ENCODE results near the gene WIPF2. TPM values are rescaled to one million over a fixed set of nuclear protein-coding genes. Genes with fewer than 3 reads are reported as not detected.

Gene WIPF2
- total and polyA plus RNA-seq, 2 donors from 2014 or later = 9.9 to 36.4 TPM

DNA sequence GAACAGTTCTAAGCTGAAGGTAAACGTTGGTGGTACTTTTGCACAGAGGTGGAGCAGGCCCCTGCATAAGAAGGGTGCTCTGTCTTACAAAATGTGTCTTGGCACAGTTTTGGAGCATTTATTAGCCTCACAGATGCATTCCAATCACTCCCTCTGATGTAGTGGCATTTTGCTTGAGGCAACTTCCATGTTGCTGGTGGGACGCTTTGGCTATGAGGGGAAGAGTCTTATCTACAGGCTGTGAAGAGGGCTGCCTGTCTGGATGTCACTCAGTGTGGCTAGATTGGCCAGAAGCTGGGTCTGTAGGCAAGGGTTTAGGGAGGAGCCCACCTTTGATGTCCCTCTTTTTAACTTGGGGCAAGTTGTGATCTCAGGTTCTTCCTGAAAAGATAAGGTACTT lies 87.3 kb downstream of the WIPF2 start:
- no peak for FAIRE-seq
- DNase-seq = no peak
- intact Hi-C loops (cut with DNase I) = loop anchor here (5.0 kb wide), 1 partner anchor 46 kb away; no protein-coding TSS in a partner anchor
- H3K4me1 ChIP-seq (ENCODE audit: control insufficient read depth in 2 of 3, insufficient read depth in 2 of 3, low read depth in 1 of 3, low read length in 3 of 3) = peaks cover 12 to 57% (median 52%) of the 10 kb centered on the region in 3 donors
- H3K4me3 ChIP-seq (ENCODE audit: low read length in 3 of 3) = no peak overlapping the region
- peak overlapping the region in 2 of 3 donors; percentile 21 to 37 for H3K9ac ChIP-seq (ENCODE audit: low read length in 3 of 3)
- TF ChIP-seq, protein P1, sequence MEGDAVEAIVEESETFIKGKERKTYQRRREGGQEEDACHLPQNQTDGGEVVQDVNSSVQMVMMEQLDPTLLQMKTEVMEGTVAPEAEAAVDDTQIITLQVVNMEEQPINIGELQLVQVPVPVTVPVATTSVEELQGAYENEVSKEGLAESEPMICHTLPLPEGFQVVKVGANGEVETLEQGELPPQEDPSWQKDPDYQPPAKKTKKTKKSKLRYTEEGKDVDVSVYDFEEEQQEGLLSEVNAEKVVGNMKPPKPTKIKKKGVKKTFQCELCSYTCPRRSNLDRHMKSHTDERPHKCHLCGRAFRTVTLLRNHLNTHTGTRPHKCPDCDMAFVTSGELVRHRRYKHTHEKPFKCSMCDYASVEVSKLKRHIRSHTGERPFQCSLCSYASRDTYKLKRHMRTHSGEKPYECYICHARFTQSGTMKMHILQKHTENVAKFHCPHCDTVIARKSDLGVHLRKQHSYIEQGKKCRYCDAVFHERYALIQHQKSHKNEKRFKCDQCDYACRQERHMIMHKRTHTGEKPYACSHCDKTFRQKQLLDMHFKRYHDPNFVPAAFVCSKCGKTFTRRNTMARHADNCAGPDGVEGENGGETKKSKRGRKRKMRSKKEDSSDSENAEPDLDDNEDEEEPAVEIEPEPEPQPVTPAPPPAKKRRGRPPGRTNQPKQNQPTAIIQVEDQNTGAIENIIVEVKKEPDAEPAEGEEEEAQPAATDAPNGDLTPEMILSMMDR (IDR thresholded peaks at IDR 0.05; ENCODE audit: borderline replicate concordance, extremely low read depth, insufficient read depth) = no peak
- H3K36me3 ChIP-seq (ENCODE audit: control insufficient read depth in 2 of 3, insufficient read depth in 3 of 3, low read length in 3 of 3) = peaks cover 0 to 3% (median 0%) of the 10 kb centered on the region in 3 donors
- no peaks in the 10 kb centered on the region for H3K27me3 ChIP-seq (ENCODE audit: control insufficient read depth, insufficient read depth, low read length)
- no peaks in the 10 kb centered on the region for H3K9me3 ChIP-seq (ENCODE audit: control insufficient read depth in 2 of 3, insufficient read depth in 1 of 3, low read length in 3 of 3)
- peak overlapping the region; percentile 58 to 66 for H3K27ac ChIP-seq (ENCODE audit: low read depth in 2 of 2, low read length in 2 of 2)

DNA sequence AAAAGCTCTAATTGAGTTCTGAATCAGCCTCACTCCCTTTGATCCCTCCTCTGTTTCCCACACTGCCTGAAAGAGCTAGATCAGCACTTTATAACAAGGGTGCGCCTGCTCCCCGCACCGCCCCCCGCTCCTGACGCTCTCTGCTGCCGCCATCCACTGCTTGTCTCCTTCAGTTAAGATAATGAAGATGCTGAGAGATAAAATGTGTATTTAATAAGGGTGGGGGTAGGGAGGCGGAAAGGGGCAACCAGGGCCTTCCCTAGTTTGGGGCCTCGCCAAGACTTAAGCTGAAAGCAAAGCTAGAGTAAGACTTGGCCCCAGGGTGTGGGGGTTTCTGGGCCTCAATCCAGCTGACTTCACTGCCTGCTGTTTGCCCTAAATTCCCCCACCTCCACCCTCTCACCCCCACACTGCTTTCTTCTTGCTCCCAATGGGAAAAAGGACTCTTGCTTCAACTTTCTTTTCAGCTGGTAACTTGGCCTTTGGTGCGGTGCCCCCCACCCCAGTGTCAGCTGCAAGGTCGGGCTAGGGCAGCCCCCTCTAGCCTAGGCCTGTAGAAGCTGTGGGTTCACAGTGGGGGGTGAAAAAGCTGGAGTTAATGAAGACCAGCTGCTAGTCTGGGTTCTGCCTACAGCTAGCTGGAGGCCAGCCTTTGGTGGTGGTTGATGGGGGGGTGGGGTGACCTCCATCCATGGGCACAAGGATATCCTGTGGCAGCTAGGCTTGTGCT lies 88.1 kb downstream of the WIPF2 start:
- TF ChIP-seq, protein P1 (IDR thresholded peaks at IDR 0.05; ENCODE audit: borderline replicate concordance, extremely low read depth, insufficient read depth) = no peak
- Histone ChIP-seq H3K9ac (ENCODE audit: low read length in 3 of 3) (peak overlapping the region in 1 of 3 donors; percentile 37), H3K27me3 (ENCODE audit: control insufficient read depth, insufficient read depth, low read length) (no peaks in the 10 kb centered on the region), H3K27ac (ENCODE audit: low read depth in 2 of 2, low read length in 2 of 2) (peak overlapping the region; percentile 52 to 66), H3K9me3 (ENCODE audit: control insufficient read depth in 2 of 3, insufficient read depth in 1 of 3, low read length in 3 of 3) (no peaks in the 10 kb centered on the region), H3K36me3 (ENCODE audit: control insufficient read depth in 2 of 3, insufficient read depth in 3 of 3, low read length in 3 of 3) (peaks cover 0 to 3% (median 0%) of the 10 kb centered on the region in 3 donors), H3K4me1 (ENCODE audit: control insufficient read depth in 2 of 3, insufficient read depth in 2 of 3, low read depth in 1 of 3, low read length in 3 of 3) (peaks cover 12 to 64% (median 60%) of the 10 kb centered on the region in 3 donors), H3K4me3 (ENCODE audit: low read length in 3 of 3) (no peak overlapping the region)
- peak; percentile 35 to 75 (median 61) for DNase-seq
- intact Hi-C loops (cut with DNase I) = loop anchor here (5.0 kb wide), 1 partner anchor 45 kb away; no protein-coding TSS in a partner anchor
- FAIRE-seq = no peak

- DNase-seq = peak in 2 of 5 donors; percentile 25 to 55
- intact Hi-C loops (cut with DNase I) = loop anchor here (5.0 kb wide), 1 partner anchor 45 kb away; no protein-coding TSS in a partner anchor
- peak overlapping the region in 1 of 3 donors; percentile 67 for H3K9ac ChIP-seq (ENCODE audit: low read length in 3 of 3)
- peak overlapping the region; percentile 32 to 52 for H3K27ac ChIP-seq (ENCODE audit: low read depth in 2 of 2, low read length in 2 of 2)
- peaks cover 0 to 3% (median 0%) of the 10 kb centered on the region in 3 donors for H3K36me3 ChIP-seq (ENCODE audit: control insufficient read depth in 2 of 3, insufficient read depth in 3 of 3, low read length in 3 of 3)
- TF ChIP-seq, protein P1 (IDR thresholded peaks at IDR 0.05; ENCODE audit: borderline replicate concordance, extremely low read depth, insufficient read depth) = no peak
- H3K27me3 ChIP-seq (ENCODE audit: control insufficient read depth, insufficient read depth, low read length) = no peaks in the 10 kb centered on the region
- no peaks in the 10 kb centered on the region for H3K9me3 ChIP-seq (ENCODE audit: control insufficient read depth in 2 of 3, insufficient read depth in 1 of 3, low read length in 3 of 3)
- H3K4me3 ChIP-seq (ENCODE audit: low read length in 3 of 3) = no peak overlapping the region
- no peak for FAIRE-seq
- peaks cover 12 to 70% (median 66%) of the 10 kb centered on the region in 3 donors for H3K4me1 ChIP-seq (ENCODE audit: control insufficient read depth in 2 of 3, insufficient read depth in 2 of 3, low read depth in 1 of 3, low read length in 3 of 3)
Observed at GRCh38 chr17:40307740-40308239, 88.7 kb downstream of the WIPF2 start.
